Activated T-cell treated with anti-CD3 and anti-CD28 coated beads, Interleukin-2, amount 50 U/mL, for 72 hours (primary cell): ENCODE measurements around the gene TRIM21. TPM values are rescaled to one million over a fixed set of nuclear protein-coding genes. Genes with fewer than 3 reads are reported as not detected.
"Not testable (repeated sequence)": the region's sequence is repeated elsewhere in the genome, so short reads cannot be mapped to it uniquely, and the experiment has no call there.

ENCODE experiments used
- ATAC-seq, 2 donors: fragments of 150-1000 bp; cut with Tn5 transposase; replicated peaks in 1 of 2; 2 replicates each; pipeline ENCODE4 v1.10.0; 2021; ENCODE audit warnings: moderate library complexity in 2 of 2, mild to moderate bottlenecking in 1 of 2
- DNase-seq, 2 donors: peaks; one replicate each; pipeline ENCODE4 v3.0.0; 2021 to 2022; ENCODE audit warnings: mixed read lengths in 1 of 2
- H3K27ac Mint-ChIP-seq: one replicate; pipeline ENCODE4 v1.8.0; 2022; ENCODE audit warnings: mild to moderate bottlenecking, moderate library complexity, mixed read lengths
- H3K27me3 Mint-ChIP-seq: one replicate; pipeline ENCODE4 v1.8.0; 2022; ENCODE audit warnings: low read depth, mixed read lengths
- H3K36me3 Mint-ChIP-seq, 2 donors: one replicate each; pipeline ENCODE4 v1.8.0; 2022; ENCODE audit warnings: mixed read lengths in 2 of 2, mild to moderate bottlenecking in 1 of 2; ENCODE audit not compliant: insufficient read depth in 2 of 2
- H3K4me1 Mint-ChIP-seq: one replicate; pipeline ENCODE4 v1.8.0; 2022; ENCODE audit warnings: low read depth, mixed read lengths
- H3K4me3 Mint-ChIP-seq, 2 donors: one replicate each; pipeline ENCODE4 v1.8.0; 2022; ENCODE audit warnings: mild to moderate bottlenecking in 2 of 2, mixed read lengths in 2 of 2, moderate library complexity in 2 of 2
- H3K9me3 Mint-ChIP-seq, 2 donors: one replicate each; pipeline ENCODE4 v1.8.0; 2022; ENCODE audit warnings: mixed read lengths in 2 of 2
- total RNA-seq, 2 donors: library from RNA; stranded (reverse); gene quantifications; one replicate each; pipeline ENCODE4 v1.2.3, GENCODE V29; 2022

TRIM21 gene
- total RNA-seq, 2 donors from 2014 or later: 26.5 to 35.3 TPM

GRCh38 chr11:4375431-4376140 is 17.9 kb downstream of the TRIM21 start:
- ATAC-seq (peak; percentile 52 to 91), DNase-seq (no peak)
- Mint-ChIP-seq H3K36me3 (no peaks in the 10 kb centered on the region), H3K4me3 (no peak overlapping the region), H3K27ac (no peak overlapping the region), H3K27me3 (no peaks in the 10 kb centered on the region), H3K9me3 (no peaks in the 10 kb centered on the region), H3K4me1 (no peaks in the 10 kb centered on the region)

GRCh38 chr11:4370166-4370565 is 23.3 kb downstream of the TRIM21 start:
- Mint-ChIP-seq H3K4me1 (no peaks in the 10 kb centered on the region), H3K9me3 (no peaks in the 10 kb centered on the region), H3K36me3 (no peaks in the 10 kb centered on the region), H3K27me3 (no peaks in the 10 kb centered on the region), H3K27ac (no peak overlapping the region), H3K4me3 (no peak overlapping the region)
- DNase-seq (no peak), ATAC-seq (no peak)

GRCh38 chr11:4368286-4368685 is 25.2 kb downstream of the TRIM21 start, which contains the start of gene OR52B4:
TSS of gene OR52B4 (minus strand) at chr11:4368386. CDS start at chr11:4368295, 91 bp downstream.
- Mint-ChIP-seq H3K4me1 (no peaks in the 10 kb centered on the region), H3K9me3 (no peaks in the 10 kb centered on the region), H3K27me3 (no peaks in the 10 kb centered on the region)

GRCh38 chr11:4348142-4348541 is 45.4 kb downstream of the TRIM21 start:
- not testable (repeated sequence) for ATAC-seq, DNase-seq, H3K9me3 Mint-ChIP-seq, H3K4me1 Mint-ChIP-seq, H3K4me3 Mint-ChIP-seq, H3K27ac Mint-ChIP-seq, H3K27me3 Mint-ChIP-seq, H3K36me3 Mint-ChIP-seq

More at GRCh38 chr11:4368286-4368685, 25.2 kb downstream of the TRIM21 start, which contains the start of gene OR52B4:
- Mint-ChIP-seq H3K4me3 (no peak within 1 kb of the TSS), H3K27ac (no peak within 1 kb of the TSS), H3K36me3 (peaks cover 0 to 1% of the 10 kb centered on the region in 2 donors)
- DNase-seq (no peak), ATAC-seq (no peak)

- not testable (repeated sequence) for H3K27ac Mint-ChIP-seq, H3K9me3 Mint-ChIP-seq, ATAC-seq, H3K27me3 Mint-ChIP-seq, H3K36me3 Mint-ChIP-seq, H3K4me3 Mint-ChIP-seq, H3K4me1 Mint-ChIP-seq, DNase-seq
Observed at GRCh38 chr11:4345366-4345765, 48.1 kb downstream of the TRIM21 start.

Other genes starting within 250 kb of the TRIM21 start
- gene OR52B4, start 25.3 kb downstream of the TRIM21 start, total RNA-seq: not detected
- gene OR52K2, start 55.6 kb upstream of the TRIM21 start, total RNA-seq: not detected
- gene OR52K1, start 88.9 kb upstream of the TRIM21 start, total RNA-seq: not detected
- gene OR52M1, start 151.5 kb upstream of the TRIM21 start, total RNA-seq: not detected
- not detected for gene OR52I2, start 188.0 kb upstream of the TRIM21 start, total RNA-seq
- gene OR52I1, start 200.3 kb upstream of the TRIM21 start, total RNA-seq: not detected
- gene TRIM68, start 214.5 kb upstream of the TRIM21 start, total RNA-seq: 10 to 100 TPM; 17.1 to 22.3 TPM
- not detected for gene OR51D1, start 243.8 kb upstream of the TRIM21 start, total RNA-seq